Stimulated activated CD8-positive, alpha-beta memory T cell treated with anti-CD3 and anti-CD28 coated beads, Interleukin-12 subunit alpha, Interleukin-12 subunit beta, amount 100 ng/mL, for 24 hours (primary cell): ENCODE measurements around the gene HTD2.
"Not testable (repeated sequence)": the region's sequence is repeated elsewhere in the genome, so short reads cannot be mapped to it uniquely, and the experiment has no call there.

Experiments
- DNase-seq: peaks from one replicate; pipeline ENCODE4 v3.0.0-alpha.2; 2020; ENCODE audit errors: extremely low read depth

The HTD2 gene

DNA sequence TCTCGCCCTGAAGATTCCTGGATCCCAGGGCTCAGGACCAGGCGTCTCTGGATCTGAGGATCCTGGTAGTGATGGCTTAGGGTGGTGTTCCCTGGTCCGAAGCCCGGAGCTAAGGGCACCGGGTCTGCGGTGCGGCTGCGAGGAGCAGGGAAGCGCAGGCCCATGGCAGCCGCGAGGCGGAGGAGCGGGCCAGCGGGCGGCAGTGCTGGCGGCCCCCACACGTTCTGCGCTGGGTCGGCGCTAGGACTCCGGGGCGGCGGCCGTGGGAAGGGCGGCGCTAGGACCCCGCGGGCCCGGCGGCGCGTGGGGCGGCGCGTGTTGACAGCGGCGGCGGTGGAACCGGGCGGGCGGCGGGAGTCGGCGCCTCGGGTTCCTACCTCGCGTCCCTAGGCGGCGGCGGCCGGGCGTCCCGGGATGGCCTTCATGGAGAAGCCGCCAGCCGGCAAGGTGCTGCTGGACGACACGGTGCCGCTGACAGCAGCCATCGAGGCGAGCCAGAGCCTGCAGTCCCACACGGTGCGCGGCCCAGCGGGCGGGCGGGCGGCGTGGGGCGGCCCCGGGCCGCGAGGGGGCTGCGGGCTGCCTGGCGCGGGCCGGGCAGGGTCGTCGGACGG lies 26.4 kb downstream of the HTD2 start, which contains the start of gene PXK:
Gene PXK (plus strand): TSS at position 318 of the 614 bp plus-strand sequence. CDS start 97 bp downstream, at position 415.
- DNase-seq = peak; percentile 53

DNA sequence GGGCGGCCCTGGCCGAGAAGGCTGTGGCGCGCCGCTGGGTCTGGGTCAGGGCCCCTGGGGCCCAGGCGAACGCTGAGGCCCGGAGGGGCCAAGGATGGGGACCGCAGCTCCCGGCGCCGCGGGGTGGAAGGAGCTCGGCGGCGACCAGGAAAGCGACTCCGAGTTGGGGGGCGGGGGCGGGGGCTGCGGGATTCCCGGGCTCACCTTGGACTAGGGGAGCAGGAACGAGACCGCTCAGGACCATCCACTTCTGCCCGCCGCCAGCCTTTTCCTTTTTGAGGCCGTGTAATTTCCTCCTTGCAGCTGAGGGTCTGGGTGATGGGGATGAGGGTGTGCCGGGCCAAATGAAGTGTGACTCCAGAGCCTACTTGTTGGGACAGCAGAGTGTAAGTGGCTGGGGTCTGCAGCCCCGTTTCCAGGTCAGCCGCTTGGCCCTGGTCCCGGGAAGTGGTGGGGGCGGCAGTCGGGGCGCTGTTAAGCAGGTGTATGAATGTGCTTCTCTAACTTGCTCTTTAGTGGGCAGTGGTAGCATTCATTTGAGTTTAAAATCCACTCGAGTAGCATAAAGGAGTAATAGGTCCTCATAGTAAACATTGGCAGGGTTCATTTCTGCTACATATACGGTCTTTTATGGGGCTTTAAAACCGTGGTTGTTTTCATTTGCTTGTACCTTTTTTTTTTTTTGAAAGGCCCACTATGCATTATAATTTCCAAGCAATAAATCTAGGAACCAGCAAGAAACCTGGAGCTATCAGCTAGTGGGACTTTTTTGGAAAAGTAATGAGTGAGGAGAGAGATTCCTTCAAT lies 27.1 kb downstream of the HTD2 start:
- no peak for DNase-seq

DNA sequence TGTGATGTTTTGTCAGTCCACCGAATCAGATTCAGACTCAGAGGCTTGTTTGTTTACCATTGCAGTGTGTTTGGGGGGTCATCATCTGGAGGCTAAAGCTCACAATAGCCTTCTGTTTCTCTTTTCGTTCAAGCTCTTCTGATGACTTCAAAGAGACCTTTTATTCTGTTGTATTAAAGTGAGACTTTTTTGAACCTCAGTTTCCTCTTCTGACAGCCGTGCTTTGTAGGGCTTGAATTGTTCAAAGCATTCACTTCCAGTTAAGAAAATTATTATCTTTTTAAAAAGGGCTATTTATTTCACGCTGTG lies 27.6 kb downstream of the HTD2 start:
- DNase-seq = no peak

DNA sequence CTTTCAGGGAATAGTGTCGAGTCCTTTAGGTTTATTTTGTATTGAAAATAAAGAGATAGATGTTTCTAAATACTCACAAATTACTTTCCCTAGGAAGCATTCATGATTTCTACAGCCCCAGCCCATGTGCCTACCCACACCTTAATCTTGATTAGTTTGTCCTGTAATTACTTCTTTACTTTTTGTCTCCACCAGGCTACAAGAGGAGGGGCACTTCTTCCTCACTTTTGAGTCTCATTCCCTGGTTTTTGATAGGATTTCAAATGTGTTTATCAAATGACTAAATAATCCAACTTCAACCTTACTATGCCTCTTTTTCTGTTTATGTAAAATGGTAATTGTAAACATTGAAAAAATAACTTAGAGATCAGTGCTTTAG lies 28.2 kb downstream of the HTD2 start:
- no peak for DNase-seq

DNA sequence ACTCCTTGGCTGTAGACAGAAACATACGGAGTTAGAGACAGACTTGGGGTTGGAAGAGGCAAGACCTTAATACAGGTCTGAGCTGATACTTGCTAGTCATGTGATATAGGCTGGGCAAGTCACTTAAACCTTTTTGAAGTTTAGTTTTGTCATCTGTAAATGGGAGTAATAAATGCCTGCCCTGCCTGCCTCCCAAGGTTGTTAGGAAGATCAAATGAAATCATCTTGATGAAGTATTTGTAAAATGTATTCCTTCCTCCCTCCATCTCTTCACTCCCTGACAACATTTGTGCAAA lies 29.3 kb downstream of the HTD2 start:
- no peak for DNase-seq

DNA sequence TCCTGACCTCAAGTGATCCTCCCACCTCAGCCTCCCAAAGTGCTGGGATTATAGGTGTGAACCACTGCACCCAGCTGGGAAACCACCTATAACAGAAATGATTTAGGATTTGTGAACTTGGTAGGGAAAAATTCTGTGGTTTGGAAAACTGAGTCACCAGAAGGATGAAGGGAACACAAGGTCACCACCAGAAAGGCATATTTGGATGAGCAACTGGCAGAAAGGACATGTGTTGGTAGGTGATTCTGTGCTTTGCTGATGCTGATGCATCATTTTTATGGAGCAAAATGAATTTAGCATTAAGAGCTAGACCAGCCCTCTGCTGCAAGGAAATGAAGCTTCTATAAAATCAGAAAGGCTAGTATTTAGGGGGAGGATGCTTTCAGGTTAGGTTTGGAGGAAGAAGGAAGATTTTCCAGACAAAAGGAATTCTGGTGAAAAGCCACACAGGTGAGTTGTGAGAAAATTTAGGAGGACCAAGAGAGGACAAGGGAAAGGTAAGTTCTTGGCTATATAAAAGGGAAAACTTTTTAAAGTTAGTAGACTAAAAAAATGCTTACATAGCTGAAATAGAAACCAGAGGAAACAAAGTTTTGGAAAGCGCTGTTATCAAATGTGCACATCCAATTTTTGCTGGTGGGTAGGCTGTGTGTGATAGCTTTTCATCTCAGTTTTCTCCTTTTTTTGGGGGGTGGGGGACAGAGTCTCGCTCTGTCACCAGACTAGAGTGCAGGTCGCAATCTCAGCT lies 30.0 kb downstream of the HTD2 start:
- no peak for DNase-seq

DNA sequence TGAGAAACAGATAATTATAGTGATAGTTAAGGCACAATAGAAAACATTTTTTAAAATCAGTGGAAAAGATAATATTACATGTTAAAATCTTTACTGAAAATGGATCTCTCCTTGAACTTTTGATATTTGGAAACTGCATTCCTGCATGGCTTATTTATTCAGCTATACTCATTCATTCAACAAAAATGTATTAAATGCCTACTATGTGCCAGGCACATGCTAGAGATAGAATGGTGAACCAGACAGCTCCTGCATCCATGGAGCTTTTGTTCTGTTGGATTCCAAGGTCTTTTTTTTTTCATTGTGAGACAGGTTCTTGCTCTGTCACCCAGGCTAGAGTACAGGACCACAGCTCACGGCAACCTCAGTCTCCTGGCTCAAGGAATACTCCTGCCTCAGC lies 30.9 kb downstream of the HTD2 start:
- no peak for DNase-seq

DNA sequence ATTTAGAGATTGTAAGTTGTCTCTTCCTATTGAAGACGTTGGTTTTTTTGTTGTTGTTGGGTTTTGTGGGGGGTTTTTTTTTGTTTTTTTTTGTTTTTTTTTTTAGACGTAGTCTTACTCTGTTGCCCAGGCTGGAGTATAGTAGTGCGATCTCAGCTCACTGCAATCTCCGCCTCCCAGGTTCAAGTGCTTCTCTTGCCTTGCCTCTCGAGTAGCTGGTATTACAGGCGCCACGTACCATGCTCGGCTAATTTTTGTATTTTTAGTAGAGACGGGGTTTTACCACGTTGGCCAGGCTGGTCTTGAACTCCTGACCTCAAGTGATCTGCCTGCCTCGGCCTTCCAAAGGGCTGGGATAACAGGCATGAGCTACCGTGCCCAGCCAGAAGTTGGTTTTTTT lies 32.8 kb downstream of the HTD2 start:
- not testable (repeated sequence) for DNase-seq

DNA sequence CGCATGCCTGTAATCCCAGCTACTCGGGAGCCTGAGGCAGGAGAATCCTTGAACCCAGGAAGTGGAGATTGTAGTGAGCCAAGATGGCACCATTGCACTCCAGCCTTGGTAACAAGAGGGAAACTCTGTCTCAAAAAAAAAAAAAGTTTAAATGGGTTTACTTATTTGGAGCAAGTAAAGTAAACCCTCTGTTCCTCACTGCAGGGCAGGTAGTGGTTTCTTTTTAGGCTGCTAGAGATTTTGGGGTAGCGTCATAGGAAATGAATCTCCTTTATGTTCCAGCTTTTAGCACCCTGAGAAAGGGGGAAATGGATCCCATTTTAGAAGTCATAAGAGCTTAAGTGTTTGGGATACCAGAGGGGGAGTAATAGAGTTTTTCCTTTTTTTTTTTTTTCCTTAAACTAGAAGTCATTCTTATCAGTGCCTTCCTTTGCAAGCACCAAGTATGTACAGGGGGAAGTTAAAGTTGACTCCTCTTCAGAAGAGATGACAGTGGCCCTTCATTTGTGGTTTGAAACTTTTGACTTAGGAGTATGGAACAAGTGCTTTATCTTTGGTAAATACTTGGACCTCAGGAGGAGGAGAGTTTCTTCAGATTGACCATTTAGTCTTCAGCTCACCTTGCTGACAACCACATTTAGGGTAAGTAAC lies 34.4 kb downstream of the HTD2 start:
- no peak for DNase-seq

DNA sequence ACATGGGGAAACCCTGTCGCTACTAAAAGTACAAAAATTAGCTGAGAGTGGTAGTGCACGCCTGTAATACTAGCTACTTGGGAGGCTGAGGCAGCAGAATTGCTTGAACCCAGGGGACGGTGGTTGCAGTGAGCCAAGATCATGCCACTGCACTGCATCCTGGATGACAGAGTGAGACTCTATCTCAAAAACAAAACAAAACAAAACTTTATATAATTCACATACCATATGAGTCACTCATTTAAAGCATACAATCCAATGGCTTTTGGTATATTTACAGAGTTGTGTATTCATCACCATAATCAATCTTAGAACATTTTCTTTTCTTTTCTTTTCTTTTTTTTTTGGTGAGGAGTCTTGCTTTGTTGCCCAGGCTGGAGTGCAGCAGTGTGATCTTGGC lies 35.1 kb downstream of the HTD2 start:
- DNase-seq = no peak

DNA sequence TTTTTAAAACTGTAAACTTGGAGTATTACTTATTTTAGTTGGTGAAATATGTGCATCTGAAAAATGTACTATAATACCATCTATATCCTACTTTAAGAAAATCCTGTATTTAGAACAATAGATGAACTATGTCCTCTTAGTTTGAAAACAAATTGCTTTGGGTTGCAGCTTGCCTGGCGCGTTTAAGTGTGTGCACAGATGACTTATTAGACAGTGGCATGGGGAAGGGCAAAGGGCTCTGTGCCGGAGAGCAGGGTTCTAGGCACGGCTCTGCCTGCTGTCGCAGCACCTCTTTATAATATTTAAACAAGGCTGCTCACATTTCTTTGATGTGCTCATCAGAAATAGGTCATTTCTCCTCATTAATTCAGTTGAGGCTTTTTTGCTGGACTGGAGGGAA lies 36.4 kb downstream of the HTD2 start:
- no peak for DNase-seq

DNA sequence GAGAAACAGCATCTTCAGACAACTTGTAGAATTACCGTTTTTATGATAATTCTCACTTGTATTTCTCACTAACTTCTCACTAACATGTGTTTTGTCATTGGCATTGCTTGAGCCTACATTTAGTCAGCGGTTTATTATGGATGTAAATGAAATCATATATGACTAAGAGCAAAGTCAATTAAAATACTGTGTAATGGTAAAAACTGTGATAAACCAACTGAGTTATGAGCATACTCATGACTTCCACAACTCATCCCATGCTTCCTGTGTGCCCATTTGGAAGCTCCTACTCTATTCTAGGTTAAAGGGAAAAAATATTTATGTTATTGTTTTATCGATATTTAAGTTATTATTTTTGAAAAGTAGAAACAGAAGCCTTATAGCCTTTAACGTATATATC lies 39.1 kb downstream of the HTD2 start:
- DNase-seq = no peak

DNA sequence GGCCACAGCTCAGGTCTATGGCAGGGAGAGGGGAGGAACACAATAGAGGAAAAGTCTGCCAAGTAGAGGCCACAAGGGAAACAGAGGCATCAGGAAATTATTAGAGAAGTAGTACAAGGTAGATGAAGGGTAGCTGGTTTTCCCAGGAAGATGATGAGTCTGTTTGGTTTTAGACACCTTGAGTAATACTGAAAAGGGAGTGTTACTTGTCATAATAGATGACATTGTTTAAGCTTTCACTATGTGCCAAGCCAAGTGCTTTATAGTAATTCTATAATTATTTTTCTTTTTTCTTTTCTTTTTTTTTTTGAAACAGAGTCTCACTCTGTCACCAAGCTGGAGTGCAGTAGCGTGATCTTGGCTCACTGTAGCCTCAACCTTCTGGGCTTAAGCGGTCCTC lies 40.0 kb downstream of the HTD2 start:
- DNase-seq = no peak

DNA sequence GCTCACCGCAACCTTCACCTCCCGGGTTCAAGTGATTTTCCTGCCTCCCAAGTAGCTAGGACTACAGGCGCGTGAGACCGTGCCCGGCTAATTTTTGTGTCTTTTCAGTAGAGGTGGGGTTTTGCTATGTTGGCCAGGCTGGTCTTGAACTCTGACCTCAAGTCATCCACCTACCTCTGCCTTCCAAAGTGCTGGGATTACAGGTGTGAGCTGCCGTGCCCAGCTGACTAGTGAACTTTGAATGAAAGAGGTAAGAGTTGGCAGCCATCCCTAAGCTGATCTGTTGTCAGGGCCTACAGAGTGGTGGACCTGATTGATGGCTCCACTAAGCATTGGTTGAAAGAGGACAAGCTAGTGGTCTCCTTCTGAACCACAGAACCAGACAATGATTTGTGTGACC lies 41.7 kb downstream of the HTD2 start:
- DNase-seq = no peak

DNA sequence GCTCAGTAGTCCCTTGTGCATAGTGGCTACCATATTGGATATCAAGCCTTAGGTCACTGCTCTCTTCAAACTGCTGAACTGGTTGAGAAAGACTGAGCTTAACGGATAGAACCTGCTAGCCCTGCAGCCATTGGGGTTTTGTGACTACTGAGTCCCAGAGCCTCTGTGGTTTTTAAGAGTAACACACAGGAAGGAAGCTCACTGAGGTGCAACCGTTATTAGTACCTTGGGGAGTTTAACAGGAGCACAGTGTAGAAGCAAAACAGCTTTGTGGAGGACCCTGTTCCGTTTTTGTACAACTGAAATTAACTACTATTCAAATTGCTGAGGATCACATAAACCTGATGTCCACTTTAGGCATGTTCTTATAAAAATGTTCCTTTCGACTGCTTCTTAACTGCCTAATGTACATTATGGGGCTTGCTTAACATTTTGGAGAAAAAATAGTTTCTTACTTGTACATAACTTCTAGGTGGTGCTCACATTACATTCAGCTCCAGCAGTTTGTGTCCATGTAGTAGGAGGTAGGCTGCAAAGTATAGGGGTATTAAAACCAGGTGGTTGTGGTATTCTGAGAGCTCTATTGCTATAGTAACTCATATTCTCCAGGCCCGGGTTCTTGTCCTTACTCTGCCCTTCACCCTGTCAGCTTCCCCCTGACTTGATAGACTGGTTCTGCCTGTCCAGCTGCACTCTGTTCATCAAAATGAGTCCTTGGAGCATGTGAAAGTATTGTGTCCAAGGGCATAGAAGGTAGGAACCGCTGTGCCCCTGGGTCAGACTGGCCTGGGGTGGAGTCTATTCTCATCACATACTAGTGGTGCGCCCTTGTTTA lies 43.7 kb downstream of the HTD2 start:
- no peak for DNase-seq

DNA sequence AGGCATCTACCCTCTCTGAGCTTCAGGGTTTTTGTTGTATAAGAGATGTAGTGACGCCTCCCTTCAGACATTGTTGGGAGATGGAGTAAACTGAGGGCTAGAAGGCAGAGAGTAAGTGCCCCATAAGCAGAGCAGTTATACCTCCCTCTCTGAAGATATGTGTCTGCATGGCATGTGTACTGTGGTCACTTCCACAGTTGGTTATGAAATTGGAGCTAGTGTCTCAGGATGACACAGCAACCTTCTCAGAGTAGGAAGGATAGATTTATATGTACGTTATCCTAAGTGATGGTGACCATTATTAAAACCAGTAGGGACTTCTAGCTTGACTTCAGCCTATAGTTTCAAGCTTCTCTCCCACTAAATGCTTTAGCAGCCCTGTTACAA lies 44.3 kb downstream of the HTD2 start:
- DNase-seq = no peak

DNA sequence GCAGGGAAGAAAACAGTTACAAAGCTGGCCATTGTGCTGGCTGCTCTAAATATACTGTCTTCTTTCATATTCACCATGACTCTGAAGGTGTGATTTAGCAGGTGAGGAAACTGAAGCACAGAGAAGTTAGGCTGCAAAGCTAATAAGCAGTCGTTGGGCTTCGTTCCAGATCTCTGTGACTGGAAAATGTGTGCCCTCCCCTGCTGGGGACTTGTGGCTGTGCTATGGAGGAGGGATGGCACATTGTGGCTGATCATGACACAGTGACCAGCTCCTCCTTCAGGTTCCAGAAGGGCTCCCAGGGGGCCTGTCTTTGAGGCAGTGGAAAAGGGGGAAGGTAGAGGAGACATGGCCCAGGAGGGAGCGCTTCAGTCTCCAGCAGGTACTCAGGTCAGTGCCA lies 45.6 kb downstream of the HTD2 start:
- no peak for DNase-seq

DNA sequence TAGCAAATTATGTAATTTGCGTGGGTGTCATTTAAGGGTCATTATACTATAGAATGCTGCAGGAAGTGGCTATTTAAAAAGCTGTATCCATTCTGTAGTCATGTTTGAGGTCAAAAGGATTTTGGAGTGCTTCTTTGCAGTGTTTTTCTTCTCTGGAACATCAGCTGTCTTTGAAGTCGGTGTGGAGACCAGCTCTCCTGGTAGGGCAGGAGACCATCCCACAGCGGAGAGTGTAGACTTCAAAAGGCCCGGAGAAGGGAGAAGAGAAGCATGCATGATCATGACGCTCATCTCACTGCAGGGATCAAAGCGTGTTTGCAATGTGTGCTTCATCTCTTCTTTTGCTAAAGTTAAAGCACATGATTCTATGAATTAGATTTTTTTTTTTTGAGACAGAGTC lies 46.3 kb downstream of the HTD2 start:
- no peak for DNase-seq

DNA sequence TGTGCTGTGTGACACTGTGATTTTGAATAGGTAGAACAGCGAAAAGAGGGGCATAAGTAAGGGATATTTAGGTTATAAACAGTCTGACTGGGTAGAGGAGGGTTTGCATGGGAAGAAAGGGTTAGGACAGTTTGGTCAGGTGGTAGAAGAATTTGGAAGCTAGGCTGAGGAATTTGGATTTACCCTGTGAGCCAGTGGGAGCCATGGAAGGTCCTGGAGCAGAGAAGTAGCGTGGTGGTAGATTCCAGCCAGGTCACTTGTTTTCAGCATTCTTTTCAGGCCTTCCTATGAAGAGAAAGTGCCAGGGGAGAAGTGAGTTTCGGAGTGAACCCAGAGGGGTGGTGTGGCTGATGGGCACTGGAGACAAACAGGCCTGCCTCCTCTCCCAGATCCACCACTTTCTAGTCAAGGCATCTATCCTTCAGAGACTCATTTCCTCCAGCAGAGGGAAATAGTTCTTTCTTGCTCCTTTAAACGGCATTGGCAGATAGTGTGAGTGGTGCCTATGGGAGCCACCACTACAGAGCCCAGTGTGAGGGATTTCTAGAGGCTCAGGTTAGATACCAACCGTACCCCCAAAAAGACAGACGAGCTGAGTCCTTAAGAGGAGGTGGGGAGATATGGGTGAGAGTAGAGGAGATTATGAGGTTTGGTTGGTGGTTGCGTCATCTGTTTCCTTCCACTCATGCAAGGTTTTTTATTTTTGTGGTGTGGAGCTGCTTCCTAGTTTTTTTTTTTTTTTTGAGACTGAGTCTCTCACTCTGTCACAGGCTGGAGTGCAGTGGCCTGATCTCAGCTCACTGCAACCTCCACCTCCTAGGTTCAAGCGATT lies 47.6 kb downstream of the HTD2 start:
- no peak for DNase-seq

DNA sequence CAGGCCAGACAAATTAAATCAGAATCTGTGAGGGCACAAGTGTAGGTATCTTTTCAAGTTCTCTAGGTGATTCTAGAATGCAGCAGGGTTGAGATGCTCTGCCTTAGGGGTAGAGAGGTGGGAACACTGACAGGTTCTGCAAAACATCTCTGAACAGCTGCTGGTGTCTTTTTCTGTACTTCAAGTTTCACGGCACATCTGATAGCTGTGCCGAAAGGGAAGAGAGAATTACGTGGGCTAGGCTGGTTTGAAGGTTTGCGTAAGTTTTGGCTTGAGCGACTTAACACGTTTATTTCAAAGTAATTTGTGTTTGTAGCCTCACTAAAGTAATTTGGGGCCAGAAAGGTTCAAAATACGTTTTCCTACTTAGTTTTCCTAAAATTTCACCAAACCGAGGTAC lies 48.9 kb downstream of the HTD2 start:
- DNase-seq = no peak

DNA sequence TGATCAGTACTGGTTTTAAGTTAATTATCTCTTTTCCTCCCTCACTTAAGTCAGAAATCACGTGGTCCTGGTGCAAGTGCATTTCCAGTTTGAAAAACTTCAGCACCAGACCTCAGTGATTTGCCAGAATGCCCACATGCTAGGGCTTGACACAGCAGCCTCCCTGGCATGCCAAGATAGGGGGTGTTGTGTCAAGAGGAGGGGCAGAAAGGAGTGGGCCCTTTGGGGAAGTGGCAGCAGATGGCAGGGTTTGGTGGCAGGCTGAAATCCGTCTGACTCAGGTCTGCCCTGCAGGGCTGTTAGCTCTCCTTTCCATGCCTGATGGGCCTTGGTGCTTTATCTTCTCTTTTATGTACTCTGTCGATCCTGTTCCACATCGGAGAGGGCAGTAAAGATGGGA lies 49.7 kb downstream of the HTD2 start:
- DNase-seq = no peak
